Measurements from ENCODE around the gene ZFPM1.

DNA sequence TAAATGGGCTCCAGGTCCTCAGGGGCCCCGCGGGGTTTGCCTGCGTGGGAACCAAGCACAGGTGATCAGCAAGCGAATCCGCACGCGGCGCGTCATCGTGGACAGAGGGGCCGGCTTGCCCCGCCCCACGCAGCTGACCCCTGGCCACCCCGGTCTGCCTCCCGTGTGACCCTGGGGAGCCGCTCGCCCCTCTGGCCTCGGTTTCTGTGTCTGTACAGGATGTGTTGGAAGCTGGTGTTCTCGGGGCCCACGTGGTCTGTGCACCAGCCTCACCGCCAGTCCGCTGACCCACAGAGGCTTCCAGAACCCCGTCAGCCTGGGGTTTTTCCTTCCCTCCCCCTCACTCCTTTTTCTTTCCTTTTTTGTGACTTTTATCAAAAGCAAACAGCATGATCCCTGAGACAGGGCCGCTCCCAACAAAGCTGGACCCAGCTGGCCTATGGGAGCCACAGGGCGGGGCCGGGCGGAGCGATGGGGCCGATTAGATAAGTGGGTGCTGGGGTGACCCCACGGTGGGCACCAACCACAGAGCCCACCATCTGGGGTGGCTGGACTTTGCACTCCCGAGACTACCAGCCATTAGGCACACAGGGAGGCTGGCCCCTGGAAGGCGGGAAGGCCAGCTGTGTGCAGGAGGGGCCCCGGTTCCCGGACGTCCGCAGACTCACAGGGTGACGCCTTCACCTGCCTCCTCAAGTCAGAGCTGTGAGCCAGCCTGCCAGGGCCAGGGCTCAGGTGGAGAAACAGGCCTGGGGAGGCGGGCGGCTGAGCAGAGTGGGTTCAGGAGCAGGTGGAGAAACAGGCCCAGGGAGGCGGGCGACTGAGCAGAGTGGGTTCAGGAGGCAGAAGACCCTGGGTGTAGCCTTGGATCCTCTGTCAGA is 56.0 kb downstream of the ZFPM1 start:
- TF ChIP-seq CTCF (IDR thresholded peaks at IDR 0.05) (no peak), POLR2A (IDR thresholded peaks at IDR 0.05) (no peak), POLR2AphosphoS5 (IDR thresholded peaks at IDR 0.05) (no peak)
